ENCODE results near the gene RENBP.

GRCh38 chrX:153958605-153959004 is 14.2 kb upstream of the RENBP start:
- no peak for TF ChIP-seq CTCF (IDR thresholded peaks at IDR 0.05; ENCODE audit: low read length)
- TF ChIP-seq EZH2 (optimal IDR thresholded peaks at IDR 0.05; ENCODE audit: low read depth, low read length): no peak
- TF ChIP-seq EZH2phosphoT487 (IDR thresholded peaks at IDR 0.05; ENCODE audit: low read length): no peak

Measured in MM.1S (cell line).